Heart left ventricle (tissue), 16 donors: ENCODE data around the gene CALHM1. TPM values are rescaled to one million over a fixed set of nuclear protein-coding genes. Genes with fewer than 3 reads are reported as not detected.

Experiments
- ATAC-seq, 4 donors: fragments of 200-7000 bp; cut with Tn5 transposase; one replicate each; pipeline ENCODE4 v1.9.1; 2020 to 2022; ENCODE audit warnings: moderate library complexity in 4 of 4, mild to moderate bottlenecking in 3 of 4, moderate number of reproducible peaks in 1 of 4
- DNase-seq, 5 donors: peaks; one replicate each; pipeline ENCODE4 v3.0.0-alpha.2; 2020
- H3K27ac ChIP-seq, 12 donors: fragments of 200-600 bp; sonication (generic) in 4 of 12; one replicate each; pipeline versions ENCODE4 v1.5.0 to v1.8.0; 2016 to 2022; ENCODE audit warnings: mild to moderate bottlenecking in 2 of 12
- H3K27me3 ChIP-seq, 9 donors: fragments of 200-600 bp; sonication (generic) in 2 of 9; one replicate each; pipeline versions ENCODE4 v1.5.1 to v1.8.0; 2016 to 2022; ENCODE audit warnings: mild to moderate bottlenecking in 3 of 9
- H3K36me3 ChIP-seq, 9 donors: fragments of 200-600 bp; sonication (generic) in 2 of 9; one replicate each; pipeline versions ENCODE4 v1.5.0 to v1.8.0; 2018 to 2022; ENCODE audit warnings: mild to moderate bottlenecking in 2 of 9
- H3K4me1 ChIP-seq, 12 donors: fragments of 200-600 bp; sonication (generic) in 4 of 12; one replicate each; pipeline versions ENCODE4 v1.5.0 to v1.8.0; 2016 to 2022; ENCODE audit warnings: mild to moderate bottlenecking in 3 of 12
- H3K4me3 ChIP-seq, 12 donors: fragments of 200-600 bp; sonication (generic) in 4 of 12; one replicate each; pipeline versions ENCODE4 v1.5.0 to v1.8.0; 2017 to 2022; ENCODE audit warnings: mild to moderate bottlenecking in 9 of 12, moderate library complexity in 4 of 12
- H3K9me3 ChIP-seq, 12 donors: fragments of 200-600 bp; sonication (generic) in 4 of 12; one replicate each; pipeline versions ENCODE4 v1.5.0 to v1.8.0; 2016 to 2022; ENCODE audit warnings: mild to moderate bottlenecking in 1 of 12
- CTCF ChIP-seq, 12 donors: fragments of 200-600 bp; sonication (generic) in 4 of 12; IDR thresholded peaks; one replicate each; pipeline versions ENCODE4 v1.5.0 to v1.8.0; 2018 to 2022; ENCODE audit warnings: antibody characterized with exemption in 12 of 12, mild to moderate bottlenecking in 5 of 12
- POLR2A ChIP-seq, 2 donors: fragments of 450-650 bp; IDR thresholded peaks; one replicate each; pipeline ENCODE4 v1.6.1; 2017; ENCODE audit warnings: antibody characterized with exemption in 2 of 2, mild to moderate bottlenecking in 2 of 2, moderate library complexity in 2 of 2
- WGBS, 4 donors: extraction: QIAGEN DNeasy Blood & Tissue Kit in 2 of 4; methylation state at CpG; one replicate each; pipeline versions ENCODE4 v1.1.5 to v1.1.7; 2013 to 2018; 5-methylcytosine and 5-hydroxymethylcytosine counted together
- intact Hi-C, 10 donors: fragments of 100-400 bp; cut with DNase I; formaldehyde crosslinking; loops; one replicate each; pipeline versions ENCODE4 v1.11.1 to v1.14.2; 2022
- polyA plus RNA-seq, 2 donors: library from polyadenylated mRNA; stranded (reverse); fragments of 200-250 nt; gene quantifications; one replicate each; pipeline ENCODE4 v1.2.3, GENCODE V29; 2013
- total RNA-seq, 9 donors: library from RNA; depleted of rRNA in 2 of 9; stranded (reverse); fragments of >200 nt in 2 of 9; fragmentation: NEBNext Ultra II Directional in 3 of 9; extraction: Animal tissue kit (Norgen Biotek cat#: 25700) in 3 of 9; gene quantifications; one replicate each; pipeline versions ENCODE4 v1.1.0 to v1.2.4, GENCODE V29; 2016 to 2023
- donor health status: ischemic (EF 13 %, LVEDD 7.1; RV severe dilation, severe dysfunction).
- donor health status: healthy with polysubstance abuse.
- donor health status: DM: no; HTN: yes; CAD: no.
- donor health status: DM: no; HTN: no; CAD: no.
- donor health status: ischemic (EF 25% LVEDD 6.9; RV normal size, moderate dysfunction).
- donor health status: ischemic (EF 25% LVEDD 5.7; RV mildly dilated, moderate dysfunction).
- donor health status: healthy.
- donor health status: DM: yes; HTN: yes; CAD: no.
- donor health status: ischemic (EF 35%, LVEDD 5.7; RV mildly dilated, moderate dysfunction).
- donor health status: nonischemic (EF 11% LVEDD 7.7; RV severe dilation, severe dysfunction).
- donor health status: DM: yes; HTN: yes; CAD: no.
- donor health status: PGD.
- donor health status: ischemic (EF 29% LVEDD 5.4; RV normal size, mild dysfunction).
- donor health status: nonischemic (EF 23%, LVEDD 6.1; RV moderate dilation, normal function).

Gene CALHM1
- total and polyA plus RNA-seq, 11 donors: not detected

- TF ChIP-seq CTCF (IDR thresholded peaks at IDR 0.05) (peak; percentile 44 to 78 (median 66)), POLR2A (IDR thresholded peaks at IDR 0.05) (no peak)
- H3K9me3 ChIP-seq: no peaks in the 10 kb centered on the region
- peaks cover 0 to 10% (median 0%) of the 10 kb centered on the region in 12 donors for H3K4me1 ChIP-seq
- no peak overlapping the region for H3K27ac ChIP-seq
- peak in 1 of 5 donors; percentile 28 for DNase-seq
- no peak overlapping the region for H3K4me3 ChIP-seq
- WGBS, 4 donors: 57 to 61% (median 59%) methylated on average over 12 of the region's 12 CpGs
- ATAC-seq: peak in 3 of 4 donors; percentile 53 to 59 (median 58)
- H3K27me3 ChIP-seq: no peaks in the 10 kb centered on the region
- intact Hi-C loops: loop anchor here in 4 of 10 donors (1.0 to 2.0 kb wide), 3 partner anchors 63 to 65 kb away; no protein-coding TSS in a partner anchor
- no peaks in the 10 kb centered on the region for H3K36me3 ChIP-seq
Observed at GRCh38 chr10:103481974-103482531, 23.4 kb upstream of the CALHM1 start.

DNA sequence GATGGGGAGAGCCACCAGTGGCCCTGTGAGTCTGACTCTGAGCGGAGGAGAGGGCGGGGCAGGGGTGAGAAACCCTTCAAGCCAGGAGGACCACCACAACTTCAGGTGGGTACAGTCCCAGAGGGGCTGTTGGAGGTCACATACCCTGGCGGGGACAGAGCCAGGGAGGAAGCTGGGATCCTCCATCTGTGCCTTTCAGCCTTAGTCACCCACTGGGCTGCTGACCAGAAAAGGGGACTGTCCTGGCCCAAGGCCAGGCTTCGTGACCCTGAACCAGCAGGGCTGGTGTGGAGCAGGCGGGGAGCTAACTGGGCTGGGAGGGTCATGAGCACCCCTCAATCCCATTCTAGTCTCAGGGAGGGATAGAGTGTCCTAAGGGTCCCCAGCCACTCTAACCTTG, 21.8 kb upstream of the CALHM1 start:
- no peaks in the 10 kb centered on the region for H3K9me3 ChIP-seq
- intact Hi-C loops: no loop called here
- no peaks in the 10 kb centered on the region for H3K36me3 ChIP-seq
- ATAC-seq (peak in 1 of 4 donors; percentile 51), DNase-seq (no peak)
- no peak overlapping the region for H3K27ac ChIP-seq
- peaks cover 0 to 8% (median 0%) of the 10 kb centered on the region in 12 donors for H3K4me1 ChIP-seq
- TF ChIP-seq POLR2A (IDR thresholded peaks at IDR 0.05) (no peak), CTCF (IDR thresholded peaks at IDR 0.05) (no peak)
- no peak overlapping the region for H3K4me3 ChIP-seq
- WGBS, 4 donors: 63 to 76% (median 69%) methylated on average over 5 of the region's 5 CpGs
- no peaks in the 10 kb centered on the region for H3K27me3 ChIP-seq

DNA sequence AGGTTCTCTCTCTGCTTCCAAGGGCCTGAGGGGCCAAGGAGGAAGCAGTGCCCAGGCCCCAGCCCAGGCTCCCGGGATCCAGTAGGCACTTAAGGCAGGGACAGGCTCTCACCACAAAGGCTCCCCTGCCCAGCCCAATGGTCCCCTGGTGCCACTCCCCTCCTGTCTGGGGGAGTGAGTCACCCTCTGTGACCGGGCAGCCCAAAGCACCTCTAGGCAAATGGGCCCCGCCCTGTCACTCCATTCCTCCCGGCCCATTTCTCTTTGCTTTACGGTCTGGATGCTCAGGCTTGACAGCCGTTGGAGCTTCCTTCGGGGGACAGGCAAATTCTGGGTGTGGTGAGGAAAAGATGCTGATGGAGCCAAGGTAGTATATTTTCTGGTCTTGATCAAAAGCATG, 20.4 kb upstream of the CALHM1 start, which contains the start of gene CALHM3:
CALHM3 (minus strand) TSS at position 106 of the 400 bp plus-strand sequence. CDS start 208 bp downstream, outside the sequence.
- intact Hi-C loops: loop anchor here in 1 of 10 donors (5.0 kb wide), 1 partner anchor 42 kb away; no protein-coding TSS in a partner anchor
- TF ChIP-seq CTCF (IDR thresholded peaks at IDR 0.05): no peak
- no peak for TF ChIP-seq POLR2A (IDR thresholded peaks at IDR 0.05)
- ATAC-seq (peak in 1 of 4 donors; percentile 12), DNase-seq (no peak)
- Histone ChIP-seq H3K9me3 (no peaks in the 10 kb centered on the region), H3K36me3 (no peaks in the 10 kb centered on the region), H3K4me1 (peaks cover 0 to 8% (median 0%) of the 10 kb centered on the region in 12 donors), H3K27ac (no peak within 1 kb of the TSS), H3K27me3 (no peaks in the 10 kb centered on the region), H3K4me3 (no peak within 1 kb of the TSS)
- WGBS, 4 donors: 80 to 88% (median 83%) methylated on average over 6 to 7 of the region's 7 CpGs

- Histone ChIP-seq H3K36me3 (no peaks in the 10 kb centered on the region), H3K4me3 (no peak overlapping the region), H3K9me3 (no peaks in the 10 kb centered on the region), H3K27ac (no peak overlapping the region), H3K27me3 (no peaks in the 10 kb centered on the region), H3K4me1 (peaks cover 0 to 8% (median 0%) of the 10 kb centered on the region in 12 donors)
- no peak for DNase-seq
- intact Hi-C loops: loop anchor here in 1 of 10 donors (5.0 kb wide), 1 partner anchor 41 kb away; no protein-coding TSS in a partner anchor
- TF ChIP-seq POLR2A (IDR thresholded peaks at IDR 0.05) (no peak), CTCF (IDR thresholded peaks at IDR 0.05) (no peak)
- WGBS, 4 donors: 88 to 95% (median 90%) methylated on average over 13 to 22 of the region's 22 CpGs
- no peak for ATAC-seq
Observed at GRCh38 chr10:103478671-103479070, 20.0 kb upstream of the CALHM1 start.
